ENCODE results near the gene KIF25.

Gene KIF25

GRCh38 chr6:167997642-167998041, at the start of gene KIF25:
TSS of gene KIF25 (plus strand) at chr6:167997671. CDS start at chr6:168029586, 31,915 bp downstream.
- peak within 1 kb of the TSS; percentile 18 for H3K4me3 ChIP-seq (ENCODE audit: insufficient read length, low read depth)
- H3K9me3 ChIP-seq (ENCODE audit: insufficient read depth, low read length) = no peaks in the 10 kb centered on the region
- peaks cover 6% of the 10 kb centered on the region for H3K4me1 ChIP-seq (ENCODE audit: insufficient read depth, insufficient read length)
- TF ChIP-seq SUZ12 (IDR thresholded peaks at IDR 0.05; ENCODE audit: extremely low read depth, insufficient read depth, insufficient read length) (no peak), ZNF274 (IDR thresholded peaks at IDR 0.05; ENCODE audit: low read depth, low read length) (no peak), YY1 (IDR thresholded peaks at IDR 0.05; ENCODE audit: insufficient read depth, insufficient read length) (no peak)
- no peaks in the 10 kb centered on the region for H3K27me3 ChIP-seq (ENCODE audit: insufficient read depth, insufficient read length)
- no peak within 1 kb of the TSS for H3K9ac ChIP-seq (ENCODE audit: insufficient read length, low read depth)
- no peak for DNase-seq (ENCODE audit: low read depth, low spot score)
- no peaks in the 10 kb centered on the region for H3K36me3 ChIP-seq (ENCODE audit: insufficient read depth, insufficient read length, low read length)

- TF ChIP-seq YY1 (IDR thresholded peaks at IDR 0.05; ENCODE audit: insufficient read depth, insufficient read length) (no peak), ZNF274 (IDR thresholded peaks at IDR 0.05; ENCODE audit: low read depth, low read length) (no peak), SUZ12 (IDR thresholded peaks at IDR 0.05; ENCODE audit: extremely low read depth, insufficient read depth, insufficient read length) (no peak)
- peaks cover 81% of the 10 kb centered on the region for H3K36me3 ChIP-seq (ENCODE audit: insufficient read depth, insufficient read length, low read length)
Measured at GRCh38 chr6:167947716-167948115, 49.8 kb upstream of the KIF25 start.

GRCh38 chr6:167948716-167949115, 48.8 kb upstream of the KIF25 start:
- Histone ChIP-seq H3K4me1 (ENCODE audit: insufficient read depth, insufficient read length) (no peaks in the 10 kb centered on the region), H3K9me3 (ENCODE audit: insufficient read depth, low read length) (no peaks in the 10 kb centered on the region), H3K9ac (ENCODE audit: insufficient read length, low read depth) (no peak overlapping the region), H3K36me3 (ENCODE audit: insufficient read depth, insufficient read length, low read length) (peaks cover 81% of the 10 kb centered on the region), H3K27me3 (ENCODE audit: insufficient read depth, insufficient read length) (no peaks in the 10 kb centered on the region), H3K4me3 (ENCODE audit: insufficient read length, low read depth) (no peak overlapping the region)
- TF ChIP-seq YY1 (IDR thresholded peaks at IDR 0.05; ENCODE audit: insufficient read depth, insufficient read length) = no peak
- no peak for TF ChIP-seq SUZ12 (IDR thresholded peaks at IDR 0.05; ENCODE audit: extremely low read depth, insufficient read depth, insufficient read length)
- no peak for TF ChIP-seq ZNF274 (IDR thresholded peaks at IDR 0.05; ENCODE audit: low read depth, low read length)
- no peak for DNase-seq (ENCODE audit: low read depth, low spot score)

More at GRCh38 chr6:167947716-167948115, 49.8 kb upstream of the KIF25 start:
- DNase-seq (ENCODE audit: low read depth, low spot score) = no peak
- no peak overlapping the region for H3K4me3 ChIP-seq (ENCODE audit: insufficient read length, low read depth)
- no peaks in the 10 kb centered on the region for H3K27me3 ChIP-seq (ENCODE audit: insufficient read depth, insufficient read length)
- H3K9me3 ChIP-seq (ENCODE audit: insufficient read depth, low read length) = no peaks in the 10 kb centered on the region
- no peaks in the 10 kb centered on the region for H3K4me1 ChIP-seq (ENCODE audit: insufficient read depth, insufficient read length)
- no peak overlapping the region for H3K9ac ChIP-seq (ENCODE audit: insufficient read length, low read depth)

- H3K4me3 ChIP-seq (ENCODE audit: insufficient read length, low read depth) = no peak overlapping the region
- DNase-seq (ENCODE audit: low read depth, low spot score) = no peak
- H3K9me3 ChIP-seq (ENCODE audit: insufficient read depth, low read length) = no peaks in the 10 kb centered on the region
- peaks cover 77% of the 10 kb centered on the region for H3K36me3 ChIP-seq (ENCODE audit: insufficient read depth, insufficient read length, low read length)
- no peak for TF ChIP-seq ZNF274 (IDR thresholded peaks at IDR 0.05; ENCODE audit: low read depth, low read length)
- TF ChIP-seq SUZ12 (IDR thresholded peaks at IDR 0.05; ENCODE audit: extremely low read depth, insufficient read depth, insufficient read length) = no peak
- no peak for TF ChIP-seq YY1 (IDR thresholded peaks at IDR 0.05; ENCODE audit: insufficient read depth, insufficient read length)
- no peaks in the 10 kb centered on the region for H3K4me1 ChIP-seq (ENCODE audit: insufficient read depth, insufficient read length)
- H3K27me3 ChIP-seq (ENCODE audit: insufficient read depth, insufficient read length) = no peaks in the 10 kb centered on the region
- H3K9ac ChIP-seq (ENCODE audit: insufficient read length, low read depth) = no peak overlapping the region
Measured at GRCh38 chr6:167949121-167949684, 48.3 kb upstream of the KIF25 start.

GRCh38 chr6:167951781-167952511, 45.5 kb upstream of the KIF25 start:
- Histone ChIP-seq H3K4me1 (ENCODE audit: insufficient read depth, insufficient read length) (no peaks in the 10 kb centered on the region), H3K36me3 (ENCODE audit: insufficient read depth, insufficient read length, low read length) (peaks cover 69% of the 10 kb centered on the region), H3K9ac (ENCODE audit: insufficient read length, low read depth) (no peak overlapping the region), H3K9me3 (ENCODE audit: insufficient read depth, low read length) (no peaks in the 10 kb centered on the region), H3K27me3 (ENCODE audit: insufficient read depth, insufficient read length) (no peaks in the 10 kb centered on the region), H3K4me3 (ENCODE audit: insufficient read length, low read depth) (no peak overlapping the region)
- no peak for DNase-seq (ENCODE audit: low read depth, low spot score)
- TF ChIP-seq SUZ12 (IDR thresholded peaks at IDR 0.05; ENCODE audit: extremely low read depth, insufficient read depth, insufficient read length) = no peak
- no peak for TF ChIP-seq YY1 (IDR thresholded peaks at IDR 0.05; ENCODE audit: insufficient read depth, insufficient read length)

GRCh38 chr6:167952512-167952859, 45.0 kb upstream of the KIF25 start:
- DNase-seq (ENCODE audit: low read depth, low spot score) = no peak
- H3K27me3 ChIP-seq (ENCODE audit: insufficient read depth, insufficient read length) = no peaks in the 10 kb centered on the region
- TF ChIP-seq SUZ12 (IDR thresholded peaks at IDR 0.05; ENCODE audit: extremely low read depth, insufficient read depth, insufficient read length) (no peak), YY1 (IDR thresholded peaks at IDR 0.05; ENCODE audit: insufficient read depth, insufficient read length) (no peak), ZNF274 (IDR thresholded peaks at IDR 0.05; ENCODE audit: low read depth, low read length) (no peak)
- H3K36me3 ChIP-seq (ENCODE audit: insufficient read depth, insufficient read length, low read length) = peaks cover 69% of the 10 kb centered on the region
- H3K4me1 ChIP-seq (ENCODE audit: insufficient read depth, insufficient read length) = no peaks in the 10 kb centered on the region
- H3K4me3 ChIP-seq (ENCODE audit: insufficient read length, low read depth) = no peak overlapping the region
- no peak overlapping the region for H3K9ac ChIP-seq (ENCODE audit: insufficient read length, low read depth)
- no peaks in the 10 kb centered on the region; the same call in 1 of the 2 replicates for H3K9me3 ChIP-seq (ENCODE audit: insufficient read depth, low read length)

- no peaks in the 10 kb centered on the region for H3K4me1 ChIP-seq (ENCODE audit: insufficient read depth, insufficient read length)
- H3K27me3 ChIP-seq (ENCODE audit: insufficient read depth, insufficient read length) = no peaks in the 10 kb centered on the region
- no peak overlapping the region for H3K9ac ChIP-seq (ENCODE audit: insufficient read length, low read depth)
- no peaks in the 10 kb centered on the region; the same call in 1 of the 2 replicates for H3K9me3 ChIP-seq (ENCODE audit: insufficient read depth, low read length)
- peaks cover 63% of the 10 kb centered on the region for H3K36me3 ChIP-seq (ENCODE audit: insufficient read depth, insufficient read length, low read length)
- TF ChIP-seq SUZ12 (IDR thresholded peaks at IDR 0.05; ENCODE audit: extremely low read depth, insufficient read depth, insufficient read length) (no peak), ZNF274 (IDR thresholded peaks at IDR 0.05; ENCODE audit: low read depth, low read length) (no peak), YY1 (IDR thresholded peaks at IDR 0.05; ENCODE audit: insufficient read depth, insufficient read length) (no peak)
- DNase-seq (ENCODE audit: low read depth, low spot score) = no peak
- no peak overlapping the region for H3K4me3 ChIP-seq (ENCODE audit: insufficient read length, low read depth)
Measured at GRCh38 chr6:167953551-167953950, 43.9 kb upstream of the KIF25 start.

All from NT2/D1 (cell line).